Lower lobe of right lung (tissue), 2 donors: ENCODE data around the gene ADAMTS17. TPM values are rescaled to one million over a fixed set of nuclear protein-coding genes. Genes with fewer than 3 reads are reported as not detected.

Experiments
- ATAC-seq, 2 donors: fragments of 200-7000 bp; cut with Tn5 transposase; one replicate each; pipeline ENCODE4 v1.9.1; 2020 to 2022; ENCODE audit warnings: mild to moderate bottlenecking in 2 of 2, moderate library complexity in 2 of 2
- DNase-seq: peaks from one replicate; pipeline ENCODE4 v3.0.0-alpha.2; 2020
- H3K27ac ChIP-seq: fragments of 200-600 bp; one replicate; pipeline ENCODE4 v1.8.0; 2022
- H3K27me3 ChIP-seq: fragments of 200-600 bp; one replicate; pipeline ENCODE4 v1.8.0; 2022; ENCODE audit warnings: low read depth
- H3K36me3 ChIP-seq: fragments of 200-600 bp; one replicate; pipeline ENCODE4 v1.8.0; 2022; ENCODE audit warnings: mild to moderate bottlenecking
- H3K4me1 ChIP-seq: fragments of 200-600 bp; one replicate; pipeline ENCODE4 v1.8.0; 2022
- H3K4me3 ChIP-seq: fragments of 200-600 bp; one replicate; pipeline ENCODE4 v1.8.0; 2022; ENCODE audit warnings: mild to moderate bottlenecking
- H3K9me3 ChIP-seq: fragments of 200-600 bp; one replicate; pipeline ENCODE4 v1.8.0; 2022
- intact Hi-C: fragments of 100-400 bp; cut with DNase I; formaldehyde crosslinking; loops from one replicate; pipeline ENCODE4 v1.11.0; 2022
- total RNA-seq: library from RNA; stranded (reverse); fragmentation: NEBNext Ultra II Directional; extraction: Animal tissue kit (Norgen Biotek cat#: 25700); gene quantifications from one replicate; pipeline ENCODE4 v1.2.1, GENCODE V29; 2021
- TF ChIP-seq, protein P1 (sequence below): fragments of 200-600 bp; IDR thresholded peaks from one replicate; pipeline ENCODE4 v1.8.0; 2022; ENCODE audit warnings: antibody characterized with exemption, mild to moderate bottlenecking
- donor health status: DM: no; HTN: yes; CAD: no; lungs with severe emphysema.

Gene ADAMTS17
- total RNA-seq, 1 donor from 2014 or later = 3.0 TPM

DNA sequence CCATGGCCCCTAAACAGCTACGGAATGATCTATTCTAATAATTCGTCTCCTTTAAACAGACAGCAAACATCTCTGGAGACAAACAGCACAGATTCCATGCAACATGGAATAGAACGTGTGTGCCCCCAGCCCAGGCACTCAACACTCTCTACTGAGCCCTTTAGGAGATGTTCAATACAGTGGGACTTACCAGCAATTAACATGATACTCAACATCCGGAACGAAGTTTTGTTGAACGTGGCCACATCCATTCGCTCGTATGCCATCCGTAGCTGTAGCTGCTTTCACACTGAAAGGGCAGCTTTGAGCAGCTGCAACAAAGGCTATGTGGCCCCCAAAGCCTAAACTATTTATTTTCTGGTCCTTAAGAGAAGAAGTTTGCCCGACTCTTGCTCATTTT is 3.5 kb downstream of the ADAMTS17 start:
- no peaks in the 10 kb centered on the region for H3K9me3 ChIP-seq
- H3K36me3 ChIP-seq = no peaks in the 10 kb centered on the region
- no peak overlapping the region for H3K27ac ChIP-seq
- peaks cover 19% of the 10 kb centered on the region for H3K27me3 ChIP-seq
- no peak overlapping the region for H3K4me3 ChIP-seq
- intact Hi-C loops = no loop called here
- ATAC-seq (no peak), DNase-seq (no peak)
- peaks cover 7% of the 10 kb centered on the region for H3K4me1 ChIP-seq
- TF ChIP-seq, protein P1, sequence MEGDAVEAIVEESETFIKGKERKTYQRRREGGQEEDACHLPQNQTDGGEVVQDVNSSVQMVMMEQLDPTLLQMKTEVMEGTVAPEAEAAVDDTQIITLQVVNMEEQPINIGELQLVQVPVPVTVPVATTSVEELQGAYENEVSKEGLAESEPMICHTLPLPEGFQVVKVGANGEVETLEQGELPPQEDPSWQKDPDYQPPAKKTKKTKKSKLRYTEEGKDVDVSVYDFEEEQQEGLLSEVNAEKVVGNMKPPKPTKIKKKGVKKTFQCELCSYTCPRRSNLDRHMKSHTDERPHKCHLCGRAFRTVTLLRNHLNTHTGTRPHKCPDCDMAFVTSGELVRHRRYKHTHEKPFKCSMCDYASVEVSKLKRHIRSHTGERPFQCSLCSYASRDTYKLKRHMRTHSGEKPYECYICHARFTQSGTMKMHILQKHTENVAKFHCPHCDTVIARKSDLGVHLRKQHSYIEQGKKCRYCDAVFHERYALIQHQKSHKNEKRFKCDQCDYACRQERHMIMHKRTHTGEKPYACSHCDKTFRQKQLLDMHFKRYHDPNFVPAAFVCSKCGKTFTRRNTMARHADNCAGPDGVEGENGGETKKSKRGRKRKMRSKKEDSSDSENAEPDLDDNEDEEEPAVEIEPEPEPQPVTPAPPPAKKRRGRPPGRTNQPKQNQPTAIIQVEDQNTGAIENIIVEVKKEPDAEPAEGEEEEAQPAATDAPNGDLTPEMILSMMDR = no peak

DNA sequence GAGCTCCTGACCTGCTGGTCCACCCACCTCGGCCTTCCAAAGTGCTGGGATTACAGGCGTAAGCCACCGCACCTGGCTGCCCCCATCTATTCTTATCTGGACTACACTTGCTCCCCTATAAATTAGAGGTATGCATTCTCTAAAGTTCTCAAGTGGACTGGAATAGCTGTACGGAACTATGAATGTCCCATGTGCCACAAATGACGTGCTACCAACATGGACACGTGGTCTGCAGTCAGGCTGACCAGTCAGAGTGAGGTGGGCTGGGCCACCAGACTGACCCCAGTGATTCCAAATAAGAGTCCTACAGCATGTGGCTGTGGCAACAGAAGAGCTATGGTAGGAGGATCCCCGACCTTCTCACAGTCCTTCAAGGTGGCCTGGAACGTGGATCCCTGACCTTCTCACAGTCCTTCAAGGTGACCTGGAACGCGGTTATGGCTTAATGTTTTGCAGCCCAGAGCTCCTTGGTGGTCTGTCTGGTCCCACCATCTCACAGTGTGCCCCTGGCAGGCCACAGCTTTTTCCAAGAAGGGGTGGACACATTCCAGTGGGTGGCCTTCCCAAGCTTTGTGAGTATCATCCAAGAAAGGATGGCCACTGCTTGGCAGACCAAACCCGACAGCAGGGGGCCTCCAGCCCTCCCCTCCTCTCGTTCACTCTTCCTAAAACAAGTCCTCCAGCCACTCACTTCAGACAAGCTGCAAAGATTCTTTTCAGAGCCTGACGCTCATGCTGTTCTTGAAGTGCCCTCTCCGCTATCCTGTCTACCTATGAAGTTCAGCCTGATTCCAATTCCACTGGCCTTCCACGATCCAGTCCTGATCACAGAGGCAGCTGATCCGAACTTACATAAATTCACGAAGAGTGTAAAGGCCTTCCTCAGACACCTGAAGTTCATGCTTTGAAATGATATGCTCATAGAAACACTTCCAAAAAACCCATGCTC is 4.4 kb downstream of the ADAMTS17 start:
- Histone ChIP-seq H3K27me3 (peaks cover 19% of the 10 kb centered on the region), H3K27ac (no peak overlapping the region), H3K9me3 (no peaks in the 10 kb centered on the region), H3K4me1 (peaks cover 7% of the 10 kb centered on the region), H3K4me3 (no peak overlapping the region), H3K36me3 (no peaks in the 10 kb centered on the region)
- TF ChIP-seq, protein P1 = no peak
- DNase-seq (no peak), ATAC-seq (no peak)
- intact Hi-C loops = no loop called here

DNA sequence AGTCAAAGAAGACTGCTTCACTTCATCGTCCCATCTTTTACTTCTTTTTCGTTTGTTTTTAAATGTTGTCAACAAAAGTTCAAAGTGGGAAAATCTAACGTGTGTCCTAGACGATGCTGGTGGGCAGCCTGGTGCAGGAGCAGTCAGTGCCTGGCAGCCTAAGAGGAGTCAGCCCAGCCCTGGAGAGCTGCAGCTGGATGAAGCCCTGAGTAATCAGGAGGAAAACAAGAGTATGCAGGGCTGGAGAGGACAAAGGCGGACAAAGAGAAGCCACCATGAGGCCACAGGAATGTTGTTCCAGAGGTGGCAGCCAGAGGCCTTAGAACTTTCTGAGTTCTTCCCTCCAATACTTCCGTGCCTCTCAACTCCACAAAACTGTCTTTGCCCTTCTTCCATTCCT is 5.7 kb downstream of the ADAMTS17 start:
- no peak overlapping the region for H3K27ac ChIP-seq
- H3K9me3 ChIP-seq = no peaks in the 10 kb centered on the region
- peaks cover 7% of the 10 kb centered on the region for H3K4me1 ChIP-seq
- no peak overlapping the region for H3K4me3 ChIP-seq
- no peak for ATAC-seq
- DNase-seq = no peak
- intact Hi-C loops = no loop called here
- no peaks in the 10 kb centered on the region for H3K36me3 ChIP-seq
- TF ChIP-seq, protein P1 = no peak
- H3K27me3 ChIP-seq = peaks cover 19% of the 10 kb centered on the region

DNA sequence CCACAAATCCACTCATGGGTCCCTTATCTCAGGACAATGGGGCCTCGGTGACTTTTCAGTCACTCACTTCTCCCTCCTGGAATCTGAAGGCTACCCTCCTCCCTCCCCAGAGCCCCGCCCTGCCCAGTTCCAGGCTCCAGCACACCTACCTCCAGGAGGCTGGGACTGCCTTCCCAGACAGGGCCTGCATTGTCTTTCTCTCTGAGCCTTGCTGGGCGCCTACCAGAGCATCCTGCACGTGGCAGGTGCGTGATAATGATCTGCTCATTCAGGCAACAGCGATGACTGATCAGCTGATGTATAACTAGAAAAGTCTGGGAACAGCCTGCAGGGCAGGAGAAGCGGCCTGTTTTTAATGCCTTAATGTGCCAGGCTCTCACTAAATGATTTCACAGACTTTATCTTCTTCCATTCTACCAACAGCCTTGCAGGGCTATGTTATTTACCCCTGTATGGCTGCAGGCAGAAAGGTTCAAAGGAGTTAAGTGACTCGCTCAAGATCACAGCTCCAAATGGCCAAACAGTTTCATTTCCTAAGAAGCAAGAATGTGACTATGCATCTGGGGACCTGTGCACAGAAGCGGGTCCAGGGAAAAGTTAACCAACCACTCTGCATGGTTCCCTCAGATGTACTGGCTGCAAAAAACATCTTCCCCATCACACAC is 6.3 kb downstream of the ADAMTS17 start:
- Histone ChIP-seq H3K4me1 (peaks cover 3% of the 10 kb centered on the region), H3K27me3 (peaks cover 14% of the 10 kb centered on the region), H3K9me3 (no peaks in the 10 kb centered on the region), H3K4me3 (no peak overlapping the region), H3K36me3 (no peaks in the 10 kb centered on the region), H3K27ac (no peak overlapping the region)
- TF ChIP-seq, protein P1 = no peak
- DNase-seq (no peak), ATAC-seq (no peak)
- intact Hi-C loops = no loop called here

DNA sequence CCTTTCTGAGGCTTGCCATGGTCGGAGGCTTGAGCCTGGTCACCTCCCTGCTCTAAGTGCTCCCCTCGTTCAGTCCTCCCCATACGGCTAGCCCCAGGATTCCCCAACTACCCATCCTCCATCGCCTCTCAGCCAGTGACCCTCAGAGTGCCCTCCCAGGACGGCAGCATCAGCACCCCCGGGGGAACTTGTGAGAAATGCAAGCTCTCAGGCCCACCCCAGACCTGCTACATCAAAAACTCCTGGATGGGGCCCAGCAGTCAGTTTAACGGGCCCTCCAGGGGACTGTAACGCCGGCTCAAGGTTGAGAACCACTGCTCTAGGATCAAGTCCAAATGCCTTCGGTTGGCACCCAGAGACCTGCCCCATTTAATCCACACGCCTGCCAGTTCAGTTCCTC is 6.9 kb downstream of the ADAMTS17 start:
- peaks cover 9% of the 10 kb centered on the region for H3K27me3 ChIP-seq
- H3K4me1 ChIP-seq = no peaks in the 10 kb centered on the region
- intact Hi-C loops = no loop called here
- ATAC-seq (no peak), DNase-seq (no peak)
- no peak overlapping the region for H3K4me3 ChIP-seq
- no peaks in the 10 kb centered on the region for H3K36me3 ChIP-seq
- no peak overlapping the region for H3K27ac ChIP-seq
- TF ChIP-seq, protein P1 = no peak
- no peaks in the 10 kb centered on the region for H3K9me3 ChIP-seq
